ENCODE measurements around the gene AIG1. TPM values are rescaled to one million over a fixed set of nuclear protein-coding genes. Genes with fewer than 3 reads are reported as not detected.

AIG1 gene
- total and polyA plus RNA-seq, 2 of the 4 experiments (the other 2 are of a cell fraction): 21.3 to 27.1 TPM

DNA sequence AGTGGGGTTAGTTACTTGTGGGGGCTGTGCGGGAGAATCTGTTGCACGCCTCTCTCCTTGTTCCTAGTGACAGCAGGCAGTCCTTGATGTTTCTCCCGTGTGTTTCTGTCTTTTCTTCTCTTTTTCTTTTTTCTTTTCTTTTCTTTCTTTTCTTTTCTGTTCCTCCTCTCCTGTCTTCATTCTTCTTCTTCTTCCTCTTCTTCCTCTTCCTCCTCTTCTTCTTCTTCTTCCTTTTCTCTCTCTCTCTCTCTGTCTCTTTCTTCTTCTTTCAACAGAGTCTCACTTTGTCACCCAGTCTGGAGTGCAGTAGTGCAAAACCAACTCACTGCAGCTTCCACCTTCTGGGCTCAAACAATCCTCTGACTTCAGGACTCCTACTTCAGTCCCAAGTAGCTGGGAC is 6.8 kb upstream of the AIG1 start:
- H4K20me1 ChIP-seq (ENCODE audit: insufficient read depth, low read length): no peaks in the 10 kb centered on the region
- POLR2A ChIA-PET (ENCODE audit: unreplicated experiment): no interaction called here
- CTCF ChIA-PET: no interaction called here

More for the DNA sequence above, 6.8 kb upstream of the AIG1 start:
- H3K4me3 ChIP-seq (ENCODE audit: insufficient read depth, low read depth, low read length): no peak overlapping the region
- no peak overlapping the region for H2BK20ac ChIP-seq (ENCODE audit: low read depth, low read length)
- no peak overlapping the region for H3K4ac ChIP-seq (ENCODE audit: low read depth, low read length)
- no peak overlapping the region for H4K5ac ChIP-seq (ENCODE audit: low read depth, low read length)
- no peak overlapping the region for H2AFZ ChIP-seq (replicated peaks; ENCODE audit: low read length, poor library complexity)
- no peak overlapping the region for H3K56ac ChIP-seq (ENCODE audit: extremely low read depth, insufficient read depth, low read length)
- no TSS peak for BruUV-seq (replicated peaks)
- 100% methylated on average over 1 of the region's 3 CpGs; no CpG with 5 or more reads in 1 of the 2 experiments for WGBS, 2 experiments (ENCODE audit: extremely low coverage in 2 of 2, insufficient read length in 1 of 2)
- TF ChIP-seq MAFK (IDR thresholded peaks at IDR 0.05; ENCODE audit: low read depth, low read length) (no peak), FOS (IDR thresholded peaks at IDR 0.05; ENCODE audit: low read depth, low read length) (no peak), NFE2L2 (IDR thresholded peaks at IDR 0.05; ENCODE audit: low read depth, low read length) (no peak), RAD21 (IDR thresholded peaks at IDR 0.05; ENCODE audit: low read length) (no peak), BHLHE40 (IDR thresholded peaks at IDR 0.05; ENCODE audit: low read depth, low read length) (no peak), POLR2A (IDR thresholded peaks at IDR 0.05; ENCODE audit: low read depth, low read length) (no peak), CHD1 (IDR thresholded peaks at IDR 0.05; ENCODE audit: low read depth, low read length) (no peak), MAZ (IDR thresholded peaks at IDR 0.05; ENCODE audit: borderline replicate concordance, low read depth, low read length) (no peak), CEBPB (IDR thresholded peaks at IDR 0.05; ENCODE audit: low read depth, low read length) (no peak), RFX5 (IDR thresholded peaks at IDR 0.05; ENCODE audit: low read depth, low read length) (no peak), SMC3 (IDR thresholded peaks at IDR 0.05; ENCODE audit: low read depth, low read length) (no peak), RCOR1 (IDR thresholded peaks at IDR 0.05; ENCODE audit: insufficient replicate concordance, low read length) (no peak)
- TF ChIP-seq, protein P1, sequence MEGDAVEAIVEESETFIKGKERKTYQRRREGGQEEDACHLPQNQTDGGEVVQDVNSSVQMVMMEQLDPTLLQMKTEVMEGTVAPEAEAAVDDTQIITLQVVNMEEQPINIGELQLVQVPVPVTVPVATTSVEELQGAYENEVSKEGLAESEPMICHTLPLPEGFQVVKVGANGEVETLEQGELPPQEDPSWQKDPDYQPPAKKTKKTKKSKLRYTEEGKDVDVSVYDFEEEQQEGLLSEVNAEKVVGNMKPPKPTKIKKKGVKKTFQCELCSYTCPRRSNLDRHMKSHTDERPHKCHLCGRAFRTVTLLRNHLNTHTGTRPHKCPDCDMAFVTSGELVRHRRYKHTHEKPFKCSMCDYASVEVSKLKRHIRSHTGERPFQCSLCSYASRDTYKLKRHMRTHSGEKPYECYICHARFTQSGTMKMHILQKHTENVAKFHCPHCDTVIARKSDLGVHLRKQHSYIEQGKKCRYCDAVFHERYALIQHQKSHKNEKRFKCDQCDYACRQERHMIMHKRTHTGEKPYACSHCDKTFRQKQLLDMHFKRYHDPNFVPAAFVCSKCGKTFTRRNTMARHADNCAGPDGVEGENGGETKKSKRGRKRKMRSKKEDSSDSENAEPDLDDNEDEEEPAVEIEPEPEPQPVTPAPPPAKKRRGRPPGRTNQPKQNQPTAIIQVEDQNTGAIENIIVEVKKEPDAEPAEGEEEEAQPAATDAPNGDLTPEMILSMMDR (conservative IDR thresholded peaks at IDR 0.05; ENCODE audit: low read depth, low read length): no peak
- TF ChIP-seq, protein P2, sequence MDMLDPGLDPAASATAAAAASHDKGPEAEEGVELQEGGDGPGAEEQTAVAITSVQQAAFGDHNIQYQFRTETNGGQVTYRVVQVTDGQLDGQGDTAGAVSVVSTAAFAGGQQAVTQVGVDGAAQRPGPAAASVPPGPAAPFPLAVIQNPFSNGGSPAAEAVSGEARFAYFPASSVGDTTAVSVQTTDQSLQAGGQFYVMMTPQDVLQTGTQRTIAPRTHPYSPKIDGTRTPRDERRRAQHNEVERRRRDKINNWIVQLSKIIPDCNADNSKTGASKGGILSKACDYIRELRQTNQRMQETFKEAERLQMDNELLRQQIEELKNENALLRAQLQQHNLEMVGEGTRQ (IDR thresholded peaks at IDR 0.05; ENCODE audit: low read depth, low read length): no peak
- H2AK9ac ChIP-seq (replicated peaks; ENCODE audit: low read depth, low read length, poor library complexity): no peak overlapping the region
- H3K4me2 ChIP-seq (ENCODE audit: low read depth, low read length): no peak overlapping the region
- no peak overlapping the region for H2BK15ac ChIP-seq (ENCODE audit: low read depth, low read length)
- H3K4me1 ChIP-seq (ENCODE audit: control insufficient read depth, insufficient read depth, low read length): no peaks in the 10 kb centered on the region; the same call in 1 of the 2 replicates
- no peak overlapping the region for H4K91ac ChIP-seq (ENCODE audit: insufficient read depth, low read depth, low read length)
- 0 out of 2 replicates have a peak, but pooled peaks cover 2% of the 10 kb centered on the region for H3K9me3 ChIP-seq (ENCODE audit: control insufficient read depth, insufficient read depth, low read length)
- no peaks in the 10 kb centered on the region for H3K36me3 ChIP-seq (ENCODE audit: control insufficient read depth, insufficient read depth, low read length)
- no peak overlapping the region for H3K9ac ChIP-seq (ENCODE audit: low read depth, low read length)
- H2AK5ac ChIP-seq (ENCODE audit: low read depth, low read length): no peak overlapping the region; the same call in 1 of the 2 replicates
- DNase-seq: no peak
- H3K9me1 ChIP-seq (ENCODE audit: insufficient read depth, low read length): no peaks in the 10 kb centered on the region
- H3K79me1 ChIP-seq (ENCODE audit: low read depth in 1 of 2, low read length in 2 of 2): no peaks in the 10 kb centered on the region
- H3K18ac ChIP-seq (ENCODE audit: low read depth, low read length): no peak overlapping the region
- no peak overlapping the region for H2BK120ac ChIP-seq (ENCODE audit: low read depth, low read length)
- no peak overlapping the region for H4K8ac ChIP-seq (ENCODE audit: low read depth in 2 of 2, low read length in 2 of 2)
- no peak overlapping the region for H3K14ac ChIP-seq (replicated peaks; ENCODE audit: low read depth, low read length)
- in situ Hi-C loops (cut with MboI; ENCODE audit: low sequenced_read_pairs) (no loop called here), dilution Hi-C loops (cut with HindIII; ENCODE audit: low sequenced_read_pairs, unreplicated experiment) (no loop called here), intact Hi-C loops (cut with micrococcal nuclease) (no loop called here)
- no peaks in the 10 kb centered on the region for H3K27me3 ChIP-seq (ENCODE audit: control insufficient read depth, insufficient read depth, low read length)
- no peak overlapping the region for H2BK5ac ChIP-seq (ENCODE audit: low read depth, low read length, poor library complexity, severe bottlenecking)
- H3K27ac ChIP-seq (ENCODE audit: insufficient read depth, low read length): no peak overlapping the region
- ATAC-seq (ENCODE audit: low read depth): no peak
- H3K23ac ChIP-seq (ENCODE audit: low read depth, low read length): no peak overlapping the region
